ENCODE results near the gene DPP6. TPM values are rescaled to one million over a fixed set of nuclear protein-coding genes. Genes with fewer than 3 reads are reported as not detected.

The DPP6 gene
- polyA plus RNA-seq, 2 of the 4 experiments (the other 2 are of a cell fraction), result not detected

DNA sequence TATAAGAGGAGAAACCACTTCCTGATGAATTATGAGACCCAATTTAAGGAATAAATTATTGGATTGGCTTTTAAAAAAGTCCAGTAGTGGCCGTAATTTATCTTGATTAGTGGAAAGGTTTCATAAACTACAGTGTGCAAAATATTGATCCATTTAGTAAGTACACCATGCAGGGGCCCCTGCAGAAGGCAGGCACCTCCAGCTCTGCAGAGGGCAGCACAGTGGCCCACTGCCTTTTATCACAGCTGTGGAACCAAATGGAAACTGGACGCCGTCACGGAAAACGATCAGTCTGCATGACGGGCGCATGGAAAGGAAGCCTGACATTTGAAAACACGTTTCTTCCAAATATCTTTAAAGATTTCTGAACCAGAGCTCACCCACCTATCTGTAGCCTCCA lies 204.0 kb downstream of the DPP6 start:
- no peak overlapping the region for H3K27ac ChIP-seq
- H3K4me2 ChIP-seq, result no peak overlapping the region
- DNase-seq (ENCODE audit: low read depth in 1 of 2, low spot score in 1 of 2), result no peak
- no peaks in the 10 kb centered on the region for H3K4me1 ChIP-seq
- TF ChIP-seq MYC (IDR thresholded peaks at IDR 0.05; ENCODE audit: borderline replicate concordance, low read length) (no peak), KDM5A (IDR thresholded peaks at IDR 0.05) (no peak), ATOH8 (CRISPR knock-in tag; IDR thresholded peaks at IDR 0.05; ENCODE audit: low read depth) (no peak), HDAC2 (IDR thresholded peaks at IDR 0.05) (no peak), ZSCAN20 (CRISPR knock-in tag; IDR thresholded peaks at IDR 0.05) (no peak), FOXS1 (CRISPR knock-in tag; IDR thresholded peaks at IDR 0.05) (no peak), MAZ (IDR thresholded peaks at IDR 0.05; ENCODE audit: borderline replicate concordance, low read depth, low read length) (no peak), EP300 (IDR thresholded peaks at IDR 0.05) (no peak)
- FAIRE-seq, result no peak
- no peak for ATAC-seq
- ChIA-PET CTCF (no interaction called here), POLR2A (no interaction called here)
- H3K4me3 ChIP-seq, result no peak overlapping the region
- 38% methylated on average over 8 of the region's 8 CpGs for WGBS (ENCODE audit: missing lambda C conversion rate)
- no peaks in the 10 kb centered on the region for H3K9me3 ChIP-seq

DNA sequence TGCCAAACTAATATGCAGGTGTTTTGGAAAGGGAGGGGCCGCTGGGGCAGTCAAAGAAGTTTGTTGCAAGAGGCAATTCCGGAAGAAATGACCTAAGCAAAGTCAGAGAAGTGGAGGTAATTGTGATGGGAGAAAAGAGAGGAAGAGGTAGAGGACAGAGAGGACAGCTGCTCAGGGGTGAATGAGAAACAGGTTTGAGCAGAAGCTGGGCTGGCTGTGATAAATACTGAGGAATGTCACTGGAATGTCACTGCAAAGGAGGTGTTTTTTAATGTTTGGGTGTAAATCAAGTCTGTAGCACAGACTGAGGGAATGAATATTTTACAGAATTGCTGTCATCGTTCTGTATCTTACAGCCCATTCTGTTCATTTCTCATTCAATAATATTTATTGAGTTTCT lies 207.2 kb downstream of the DPP6 start:
- ATAC-seq (no peak), DNase-seq (ENCODE audit: low read depth in 1 of 2, low spot score in 1 of 2) (no peak), FAIRE-seq (no peak)
- ChIA-PET CTCF (no interaction called here), POLR2A (no interaction called here)
- 2% methylated on average over 3 of the region's 3 CpGs for WGBS (ENCODE audit: missing lambda C conversion rate)
- H3K27ac ChIP-seq, result no peak overlapping the region
- no peaks in the 10 kb centered on the region for H3K4me1 ChIP-seq
- H3K4me2 ChIP-seq, result no peak overlapping the region
- H3K4me3 ChIP-seq, result no peak overlapping the region
- TF ChIP-seq MYC (IDR thresholded peaks at IDR 0.05; ENCODE audit: borderline replicate concordance, low read length) (no peak), JUN (IDR thresholded peaks at IDR 0.05) (no peak), ZFP36 (IDR thresholded peaks at IDR 0.05; ENCODE audit: borderline replicate concordance, partially characterized antibody) (no peak), ZC3H11A (IDR thresholded peaks at IDR 0.05) (no peak), NPAS2 (CRISPR knock-in tag; IDR thresholded peaks at IDR 0.05; ENCODE audit: borderline replicate concordance) (no peak), RCOR1 (IDR thresholded peaks at IDR 0.05; ENCODE audit: low read depth, low read length) (no peak), EHMT2 (IDR thresholded peaks at IDR 0.05; ENCODE audit: low read depth) (no peak), PHF8 (IDR thresholded peaks at IDR 0.05; ENCODE audit: borderline replicate concordance, low read depth) (no peak), CHD2 (IDR thresholded peaks at IDR 0.05; ENCODE audit: low read length, partially characterized antibody) (no peak), CEBPB (IDR thresholded peaks at IDR 0.05) (no peak)
- H3K9me3 ChIP-seq, result no peaks in the 10 kb centered on the region

GRCh38 chr7:154287356-154287755 lies 235.2 kb downstream of the DPP6 start:
- Histone ChIP-seq H3K4me1 (no peaks in the 10 kb centered on the region), H3K9me3 (no peaks in the 10 kb centered on the region), H3K4me2 (no peak overlapping the region), H3K4me3 (no peak overlapping the region), H3K27ac (no peak overlapping the region)
- no peak for DNase-seq (ENCODE audit: low read depth in 1 of 2, low spot score in 1 of 2)
- TF ChIP-seq HES2 (IDR thresholded peaks at IDR 0.05) (no peak), USF2 (IDR thresholded peaks at IDR 0.05) (no peak), RAD21 (conservative IDR thresholded peaks at IDR 0.05 in 1 of 2, IDR thresholded peaks at IDR 0.05 in 1 of 2) (no peak)
- FAIRE-seq, result no peak
- ChIA-PET CTCF (interaction anchor here (0.6 to 1.4 kb wide), 2 partner anchors 16 to 1331 kb away, joined by 3 to 4 read pairs; no protein-coding TSS in a partner anchor), POLR2A (no interaction called here)
- WGBS (ENCODE audit: missing lambda C conversion rate), result 2% methylated on average over 8 of the region's 8 CpGs
- ATAC-seq, result no peak

DNA sequence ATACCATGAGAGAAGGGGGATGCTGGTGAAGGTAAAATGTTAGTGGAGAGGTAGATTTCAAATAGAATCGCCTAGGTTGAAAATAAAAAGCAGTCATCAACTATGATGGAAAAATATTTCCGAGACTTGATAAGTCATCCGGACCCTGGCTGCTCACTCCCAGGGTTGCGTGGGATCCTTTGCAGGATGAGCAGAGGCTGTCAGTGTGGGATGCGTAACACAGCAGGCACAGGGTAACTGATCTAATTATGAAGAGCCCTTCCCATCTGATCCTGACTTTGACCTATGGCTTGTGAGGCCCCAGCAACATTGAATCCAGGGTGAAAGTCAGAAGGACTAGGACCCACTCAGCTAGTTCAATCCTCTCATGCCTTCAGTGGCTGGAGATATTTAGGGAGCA lies 236.9 kb downstream of the DPP6 start:
- ChIA-PET POLR2A (no interaction called here), CTCF (no interaction called here)
- ATAC-seq (no peak), FAIRE-seq (no peak), DNase-seq (ENCODE audit: low read depth in 1 of 2, low spot score in 1 of 2) (no peak)
- WGBS (ENCODE audit: missing lambda C conversion rate), result 21% methylated on average over 5 of the region's 5 CpGs
- Histone ChIP-seq H3K4me2 (no peak overlapping the region), H3K4me3 (no peak overlapping the region), H3K27ac (no peak overlapping the region), H3K9me3 (no peaks in the 10 kb centered on the region), H3K4me1 (no peaks in the 10 kb centered on the region)
- no peak for TF ChIP-seq ZSCAN20 (CRISPR knock-in tag; IDR thresholded peaks at IDR 0.05)
- TF ChIP-seq FOSB (CRISPR knock-in tag; IDR thresholded peaks at IDR 0.05), result no peak
- no peak for TF ChIP-seq EHF (CRISPR knock-in tag; IDR thresholded peaks at IDR 0.05)
- no peak for TF ChIP-seq USF2 (IDR thresholded peaks at IDR 0.05)
- no peak for TF ChIP-seq EP300 (IDR thresholded peaks at IDR 0.05)
- TF ChIP-seq, protein P1, sequence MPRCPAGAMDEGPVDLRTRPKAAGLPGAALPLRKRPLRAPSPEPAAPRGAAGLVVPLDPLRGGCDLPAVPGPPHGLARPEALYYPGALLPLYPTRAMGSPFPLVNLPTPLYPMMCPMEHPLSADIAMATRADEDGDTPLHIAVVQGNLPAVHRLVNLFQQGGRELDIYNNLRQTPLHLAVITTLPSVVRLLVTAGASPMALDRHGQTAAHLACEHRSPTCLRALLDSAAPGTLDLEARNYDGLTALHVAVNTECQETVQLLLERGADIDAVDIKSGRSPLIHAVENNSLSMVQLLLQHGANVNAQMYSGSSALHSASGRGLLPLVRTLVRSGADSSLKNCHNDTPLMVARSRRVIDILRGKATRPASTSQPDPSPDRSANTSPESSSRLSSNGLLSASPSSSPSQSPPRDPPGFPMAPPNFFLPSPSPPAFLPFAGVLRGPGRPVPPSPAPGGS (IDR thresholded peaks at IDR 0.05), result no peak
- no peak for TF ChIP-seq ZNF302 (CRISPR knock-in tag; IDR thresholded peaks at IDR 0.05)
- TF ChIP-seq FOXS1 (CRISPR knock-in tag; IDR thresholded peaks at IDR 0.05), result no peak
- TF ChIP-seq KDM5A (IDR thresholded peaks at IDR 0.05), result no peak
- no peak for TF ChIP-seq CBX8 (IDR thresholded peaks at IDR 0.05)
- TF ChIP-seq HOXB5 (CRISPR knock-in tag; IDR thresholded peaks at IDR 0.05), result no peak
- TF ChIP-seq, protein P2, sequence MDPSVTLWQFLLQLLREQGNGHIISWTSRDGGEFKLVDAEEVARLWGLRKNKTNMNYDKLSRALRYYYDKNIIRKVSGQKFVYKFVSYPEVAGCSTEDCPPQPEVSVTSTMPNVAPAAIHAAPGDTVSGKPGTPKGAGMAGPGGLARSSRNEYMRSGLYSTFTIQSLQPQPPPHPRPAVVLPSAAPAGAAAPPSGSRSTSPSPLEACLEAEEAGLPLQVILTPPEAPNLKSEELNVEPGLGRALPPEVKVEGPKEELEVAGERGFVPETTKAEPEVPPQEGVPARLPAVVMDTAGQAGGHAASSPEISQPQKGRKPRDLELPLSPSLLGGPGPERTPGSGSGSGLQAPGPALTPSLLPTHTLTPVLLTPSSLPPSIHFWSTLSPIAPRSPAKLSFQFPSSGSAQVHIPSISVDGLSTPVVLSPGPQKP (IDR thresholded peaks at IDR 0.05; ENCODE audit: low read depth, low read length), result no peak
